SJSA1 (cell line): ENCODE results near the gene TRANK1. TPM values are rescaled to one million over a fixed set of nuclear protein-coding genes. Genes with fewer than 3 reads are reported as not detected.

Experiments used
- DNase-seq, 2 experiments: peaks; one replicate each; pipeline ENCODE4 v3.0.0-alpha.2; 2015 to 2020; ENCODE audit warnings: low spot score in 2 of 2, low read depth in 1 of 2
- H3K27ac ChIP-seq: fragments of 250-450 bp; sonication (Bioruptor Pico); 2 replicates; pipeline ENCODE4 v1.5.1; 2020; ENCODE audit warnings: mild to moderate bottlenecking, moderate library complexity
- H3K27me3 ChIP-seq: fragments of 250-450 bp; sonication (Bioruptor Pico); replicated peaks from 2 replicates; pipeline ENCODE4 v1.5.1; 2020; ENCODE audit warnings: mild to moderate bottlenecking, moderate library complexity
- H3K36me3 ChIP-seq: fragments of 250-450 bp; sonication (Bioruptor Pico); 2 replicates; pipeline ENCODE4 v1.5.1; 2020; ENCODE audit warnings: mild to moderate bottlenecking
- H3K4me1 ChIP-seq: fragments of 250-450 bp; sonication (Bioruptor Pico); replicated peaks from 2 replicates; pipeline ENCODE4 v1.6.1; 2021; ENCODE audit warnings: mild to moderate bottlenecking
- H3K4me3 ChIP-seq: fragments of 250-450 bp; sonication (Bioruptor Pico); 2 replicates; pipeline ENCODE4 v1.5.1; 2020; ENCODE audit warnings: mild to moderate bottlenecking
- H3K9me3 ChIP-seq: fragments of 250-450 bp; sonication (Bioruptor Pico); replicated peaks from 2 replicates; pipeline ENCODE4 v1.5.1; 2020; ENCODE audit warnings: mild to moderate bottlenecking
- total RNA-seq: library from RNA; depleted of rRNA; stranded (reverse); fragments of >200 nt; shearing (Covaris generic); gene quantifications from 2 replicates; pipeline ENCODE4 v1.2.3, GENCODE V29; 2014

TRANK1 gene
- total RNA-seq, 1 experiment from 2014 or later, result 2.4 TPM

GRCh38 chr3:36877930-36878685 is 66.7 kb downstream of the TRANK1 start:
- no peaks in the 10 kb centered on the region for H3K9me3 ChIP-seq
- no peak overlapping the region for H3K4me3 ChIP-seq
- H3K27ac ChIP-seq, result no peak overlapping the region
- H3K36me3 ChIP-seq, result no peaks in the 10 kb centered on the region
- H3K27me3 ChIP-seq, result no peaks in the 10 kb centered on the region
- H3K4me1 ChIP-seq, result peaks cover 11% of the 10 kb centered on the region
- no peak for DNase-seq

- Histone ChIP-seq H3K4me3 (peak overlapping the region; percentile 13), H3K27me3 (no peaks in the 10 kb centered on the region), H3K36me3 (no peaks in the 10 kb centered on the region), H3K4me1 (peaks cover 11% of the 10 kb centered on the region), H3K9me3 (no peaks in the 10 kb centered on the region), H3K27ac (peak overlapping the region; percentile 37)
- peak in 1 of 2 experiments; percentile 33 for DNase-seq
Observed at GRCh38 chr3:36876181-36876936, 68.5 kb downstream of the TRANK1 start.

GRCh38 chr3:36875397-36875796 is 69.5 kb downstream of the TRANK1 start:
- DNase-seq, result no peak
- H3K36me3 ChIP-seq, result no peaks in the 10 kb centered on the region
- no peaks in the 10 kb centered on the region for H3K27me3 ChIP-seq
- no peak overlapping the region for H3K4me3 ChIP-seq
- peaks cover 11% of the 10 kb centered on the region for H3K4me1 ChIP-seq
- H3K9me3 ChIP-seq, result no peaks in the 10 kb centered on the region
- H3K27ac ChIP-seq, result no peak overlapping the region

GRCh38 chr3:36874424-36874823 is 70.4 kb downstream of the TRANK1 start:
- Histone ChIP-seq H3K4me3 (no peak overlapping the region), H3K27ac (no peak overlapping the region)

GRCh38 chr3:36871379-36872126 is 73.3 kb downstream of the TRANK1 start:
- Histone ChIP-seq H3K4me3 (no peak overlapping the region), H3K4me1 (peaks cover 6% of the 10 kb centered on the region), H3K9me3 (no peaks in the 10 kb centered on the region), H3K36me3 (no peaks in the 10 kb centered on the region), H3K27ac (no peak overlapping the region), H3K27me3 (no peaks in the 10 kb centered on the region)
- no peak for DNase-seq

More at GRCh38 chr3:36874424-36874823, 70.4 kb downstream of the TRANK1 start:
- H3K9me3 ChIP-seq, result no peaks in the 10 kb centered on the region
- no peak for DNase-seq
- H3K4me1 ChIP-seq, result peaks cover 11% of the 10 kb centered on the region
- H3K36me3 ChIP-seq, result no peaks in the 10 kb centered on the region
- no peaks in the 10 kb centered on the region for H3K27me3 ChIP-seq

GRCh38 chr3:36868614-36869436 is 76.0 kb downstream of the TRANK1 start:
- Histone ChIP-seq H3K4me3 (no peak overlapping the region), H3K27ac (no peak overlapping the region), H3K9me3 (no peaks in the 10 kb centered on the region), H3K36me3 (no peaks in the 10 kb centered on the region), H3K27me3 (no peaks in the 10 kb centered on the region), H3K4me1 (no peaks in the 10 kb centered on the region; the same call in 1 of the 2 replicates)
- DNase-seq, result peak in 1 of 2 experiments; percentile 39

GRCh38 chr3:36867810-36868209 is 77.0 kb downstream of the TRANK1 start:
- Histone ChIP-seq H3K9me3 (no peaks in the 10 kb centered on the region), H3K27me3 (no peaks in the 10 kb centered on the region), H3K4me3 (no peak overlapping the region), H3K27ac (no peak overlapping the region), H3K36me3 (no peaks in the 10 kb centered on the region), H3K4me1 (no peaks in the 10 kb centered on the region; the same call in 1 of the 2 replicates)
- DNase-seq, result no peak

- no peaks in the 10 kb centered on the region; the same call in 1 of the 2 replicates for H3K4me1 ChIP-seq
- H3K27me3 ChIP-seq, result no peaks in the 10 kb centered on the region
- no peak overlapping the region for H3K4me3 ChIP-seq
- H3K36me3 ChIP-seq, result no peaks in the 10 kb centered on the region
- DNase-seq, result no peak
- H3K27ac ChIP-seq, result no peak overlapping the region
- no peaks in the 10 kb centered on the region for H3K9me3 ChIP-seq
Observed at GRCh38 chr3:36866368-36866767, 78.5 kb downstream of the TRANK1 start.

GRCh38 chr3:36864180-36865053 is 80.4 kb downstream of the TRANK1 start:
- no peak overlapping the region for H3K4me3 ChIP-seq
- no peaks in the 10 kb centered on the region for H3K36me3 ChIP-seq
- H3K4me1 ChIP-seq, result no peaks in the 10 kb centered on the region; the same call in 1 of the 2 replicates
- no peak overlapping the region for H3K27ac ChIP-seq
- H3K27me3 ChIP-seq, result no peaks in the 10 kb centered on the region
- no peak for DNase-seq
- no peaks in the 10 kb centered on the region for H3K9me3 ChIP-seq

- no peak for DNase-seq
- Histone ChIP-seq H3K4me3 (no peak overlapping the region), H3K27me3 (no peaks in the 10 kb centered on the region), H3K27ac (no peak overlapping the region), H3K36me3 (no peaks in the 10 kb centered on the region), H3K9me3 (no peaks in the 10 kb centered on the region), H3K4me1 (no peaks in the 10 kb centered on the region; the same call in 1 of the 2 replicates)
Observed at GRCh38 chr3:36862076-36862755, 82.6 kb downstream of the TRANK1 start.

- no peaks in the 10 kb centered on the region for H3K9me3 ChIP-seq
Observed at GRCh38 chr3:36859494-36859893, 85.4 kb downstream of the TRANK1 start.

GRCh38 chr3:36852071-36852470 is 92.8 kb downstream of the TRANK1 start:
- no peak for DNase-seq
- Histone ChIP-seq H3K27ac (no peak overlapping the region), H3K4me1 (no peaks in the 10 kb centered on the region), H3K9me3 (no peaks in the 10 kb centered on the region), H3K36me3 (no peaks in the 10 kb centered on the region), H3K4me3 (no peak overlapping the region), H3K27me3 (no peaks in the 10 kb centered on the region)

More at GRCh38 chr3:36859494-36859893, 85.4 kb downstream of the TRANK1 start:
- Histone ChIP-seq H3K4me1 (no peaks in the 10 kb centered on the region), H3K27me3 (no peaks in the 10 kb centered on the region), H3K4me3 (no peak overlapping the region), H3K27ac (no peak overlapping the region), H3K36me3 (no peaks in the 10 kb centered on the region)
- DNase-seq, result no peak
